ENCODE measurements around the gene YPEL1.

DNA sequence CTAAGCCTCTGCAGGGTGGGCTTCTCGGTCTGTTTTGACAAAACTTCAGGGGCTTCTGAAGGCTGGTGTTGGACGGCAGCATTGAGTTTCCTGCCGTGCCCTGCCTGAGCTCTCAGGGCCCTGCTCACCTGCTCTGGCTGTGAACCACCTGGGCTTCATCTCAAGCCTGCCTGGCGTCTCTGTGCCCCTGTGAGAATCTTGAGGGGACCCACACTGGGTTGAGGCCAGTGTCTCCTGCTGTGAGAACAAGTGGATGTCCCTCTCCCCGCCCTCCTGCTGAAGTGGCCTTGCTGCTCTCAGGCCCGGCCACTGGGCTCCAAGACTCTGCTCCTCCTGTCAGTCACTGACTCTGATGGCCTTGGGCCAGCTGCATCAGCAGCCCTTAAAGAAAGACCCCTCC lies 39.5 kb downstream of the YPEL1 start:
- TF ChIP-seq, protein P1, sequence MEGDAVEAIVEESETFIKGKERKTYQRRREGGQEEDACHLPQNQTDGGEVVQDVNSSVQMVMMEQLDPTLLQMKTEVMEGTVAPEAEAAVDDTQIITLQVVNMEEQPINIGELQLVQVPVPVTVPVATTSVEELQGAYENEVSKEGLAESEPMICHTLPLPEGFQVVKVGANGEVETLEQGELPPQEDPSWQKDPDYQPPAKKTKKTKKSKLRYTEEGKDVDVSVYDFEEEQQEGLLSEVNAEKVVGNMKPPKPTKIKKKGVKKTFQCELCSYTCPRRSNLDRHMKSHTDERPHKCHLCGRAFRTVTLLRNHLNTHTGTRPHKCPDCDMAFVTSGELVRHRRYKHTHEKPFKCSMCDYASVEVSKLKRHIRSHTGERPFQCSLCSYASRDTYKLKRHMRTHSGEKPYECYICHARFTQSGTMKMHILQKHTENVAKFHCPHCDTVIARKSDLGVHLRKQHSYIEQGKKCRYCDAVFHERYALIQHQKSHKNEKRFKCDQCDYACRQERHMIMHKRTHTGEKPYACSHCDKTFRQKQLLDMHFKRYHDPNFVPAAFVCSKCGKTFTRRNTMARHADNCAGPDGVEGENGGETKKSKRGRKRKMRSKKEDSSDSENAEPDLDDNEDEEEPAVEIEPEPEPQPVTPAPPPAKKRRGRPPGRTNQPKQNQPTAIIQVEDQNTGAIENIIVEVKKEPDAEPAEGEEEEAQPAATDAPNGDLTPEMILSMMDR (conservative IDR thresholded peaks at IDR 0.05; ENCODE audit: low read length): no peak
- no peak for TF ChIP-seq EZH2phosphoT487 (IDR thresholded peaks at IDR 0.05; ENCODE audit: borderline replicate concordance)

Data from Loucy (cell line).